HG03521 (cell line): ENCODE data around the gene PFKFB4.

ENCODE experiments used
- ATAC-seq: cut with Tn5 transposase; IDR thresholded peaks from one replicate; pipeline ENCODE4 v1.9.1; 2021; ENCODE audit warnings: mild to moderate bottlenecking, moderate library complexity; ENCODE audit not compliant: unreplicated experiment

Gene PFKFB4

DNA sequence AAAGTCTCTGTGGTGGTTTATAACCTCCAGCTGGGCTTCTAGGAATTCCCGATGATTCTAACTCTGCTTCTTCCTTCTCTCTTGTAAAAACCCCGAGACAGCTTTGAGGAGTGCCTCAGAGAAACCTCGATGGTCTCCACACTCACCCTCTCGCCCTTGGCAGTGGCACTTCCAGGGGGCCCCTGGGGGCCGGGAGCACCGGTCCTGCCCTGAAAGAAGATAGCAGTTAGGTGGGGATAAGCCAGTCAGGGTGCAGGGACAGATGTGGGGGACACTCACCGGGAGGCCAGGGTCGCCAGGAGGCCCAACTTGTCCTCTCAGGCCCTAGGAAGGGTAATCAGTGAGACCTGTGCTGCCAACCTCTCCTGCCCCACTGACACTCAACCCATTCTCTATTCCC is 28.8 kb upstream of the PFKFB4 start:
- ATAC-seq = no peak

DNA sequence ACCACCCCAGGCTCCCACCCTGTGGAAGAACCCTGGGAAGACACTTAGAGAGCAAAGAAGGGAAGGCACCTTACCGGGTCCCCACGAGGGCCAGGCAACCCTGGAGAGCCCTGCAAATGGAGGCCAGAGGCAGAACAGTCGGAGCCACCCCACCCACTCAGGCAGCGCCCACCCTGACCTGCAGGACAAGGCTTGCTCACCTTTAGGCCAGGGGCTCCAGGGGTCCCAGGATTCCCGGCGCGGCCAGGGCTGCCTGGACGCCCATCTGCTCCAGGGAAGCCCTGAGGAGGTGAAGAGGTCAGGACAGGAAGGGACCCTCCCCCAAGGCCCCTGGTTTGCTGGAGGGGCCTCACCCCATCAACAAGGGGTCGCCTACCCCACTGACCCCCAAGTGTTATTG is 28.2 kb upstream of the PFKFB4 start:
- ATAC-seq = no peak

DNA sequence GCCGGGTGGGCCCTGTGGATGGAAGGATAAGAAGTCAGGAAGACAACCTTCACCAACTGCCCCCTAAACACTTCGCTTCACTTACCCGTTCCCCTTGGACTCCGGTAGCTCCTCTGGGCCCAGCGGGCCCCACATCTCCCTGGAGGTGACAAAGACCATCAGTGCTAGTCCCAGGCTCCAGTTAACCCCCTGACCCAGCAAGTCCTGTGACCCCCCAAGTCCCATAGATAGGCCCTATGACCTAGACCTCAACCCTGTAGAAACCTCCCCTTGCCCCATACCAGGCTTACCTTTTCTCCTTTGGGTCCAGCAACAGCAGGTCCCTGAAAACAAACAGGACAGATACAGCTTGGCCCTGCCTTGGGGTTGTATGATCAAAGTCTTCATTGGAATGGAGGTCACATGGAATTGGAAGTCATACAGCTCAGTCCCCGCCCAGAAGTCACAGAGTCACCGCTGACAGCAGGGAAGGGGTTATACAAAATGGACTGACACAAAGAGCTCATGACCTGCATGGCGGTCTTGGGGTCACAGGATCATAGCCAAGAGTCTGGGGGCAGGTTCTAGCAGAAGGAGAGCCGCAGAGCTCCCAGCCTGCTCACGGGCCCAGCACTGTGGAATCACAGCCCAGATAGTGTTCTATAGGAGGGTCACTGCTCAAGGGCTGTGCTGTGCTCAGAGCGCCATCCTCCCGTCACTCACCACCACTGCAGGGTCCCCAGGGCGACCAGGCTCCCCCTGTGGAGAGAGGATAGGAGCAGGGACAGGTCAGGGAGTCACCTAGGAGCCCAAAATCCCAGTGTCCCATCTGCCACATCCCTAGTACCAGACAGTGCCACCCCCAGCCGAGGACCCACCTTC is 25.2 kb upstream of the PFKFB4 start:
- ATAC-seq = no peak

DNA sequence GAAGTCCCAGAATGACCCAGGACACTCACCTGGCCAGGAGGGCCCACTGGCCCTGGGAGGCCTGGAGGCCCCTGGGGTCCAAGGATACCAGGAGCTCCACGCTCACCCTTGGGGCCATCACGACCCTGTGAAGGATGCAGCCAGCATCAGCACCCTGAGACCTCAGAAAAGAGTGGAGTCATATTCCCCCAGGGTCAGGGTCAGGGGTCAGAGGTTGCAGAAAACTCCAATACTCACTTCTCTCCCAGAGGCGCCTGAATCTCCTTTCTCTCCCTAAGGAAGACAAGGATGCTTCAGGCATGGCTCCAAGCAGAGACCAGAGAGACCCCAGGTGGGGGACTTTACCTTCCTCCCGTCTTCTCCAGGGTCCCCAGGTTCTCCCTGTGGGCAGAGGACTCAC is 20.0 kb upstream of the PFKFB4 start:
- ATAC-seq = no peak

DNA sequence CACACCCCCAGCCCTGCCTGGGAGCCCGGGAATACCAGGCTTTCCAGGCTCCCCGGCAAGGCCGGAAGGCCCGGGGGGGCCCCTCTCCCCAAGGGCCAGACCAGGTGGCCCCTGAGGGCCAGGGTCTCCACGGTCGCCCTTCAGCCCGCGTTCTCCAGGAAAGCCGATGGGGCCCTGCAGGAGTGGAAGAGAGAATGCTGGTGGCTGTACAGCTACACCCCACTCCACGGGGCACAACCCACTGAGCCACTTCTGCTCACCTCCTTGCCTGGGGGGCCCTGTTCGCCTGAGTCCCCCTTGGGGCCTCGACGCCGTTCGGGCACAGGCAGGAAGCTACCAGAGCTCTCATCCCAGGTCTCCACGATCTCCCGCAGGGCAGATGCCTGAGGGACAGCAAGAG is 18.8 kb upstream of the PFKFB4 start:
- ATAC-seq = no peak

DNA sequence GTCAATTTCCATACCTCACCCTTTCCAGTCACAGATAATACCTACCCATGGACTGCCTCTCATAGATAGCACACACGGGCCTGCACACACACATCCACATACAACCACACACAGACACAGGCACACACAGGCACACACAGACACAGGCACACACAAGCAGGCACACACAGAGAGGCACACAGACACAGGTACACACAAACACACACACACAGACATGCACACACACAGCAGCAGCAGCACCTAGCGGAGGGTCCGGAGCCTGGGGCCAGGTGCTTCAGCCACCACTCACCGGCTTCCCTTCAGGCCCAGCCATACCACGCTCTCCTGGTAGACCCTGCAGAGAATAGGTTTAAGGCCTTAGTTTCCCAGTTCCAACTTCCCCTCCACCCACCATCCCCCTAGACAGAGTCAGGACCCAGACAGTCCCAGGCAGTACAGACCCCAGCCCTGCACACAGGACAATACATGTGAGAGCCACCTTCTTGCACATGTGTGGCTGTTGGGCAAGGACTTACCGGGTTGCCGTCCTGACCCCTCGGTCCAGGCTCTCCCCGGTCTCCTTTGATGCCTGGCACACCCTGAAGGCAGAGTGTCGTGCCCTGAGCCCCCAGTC is 17.5 kb upstream of the PFKFB4 start:
- ATAC-seq = no peak

DNA sequence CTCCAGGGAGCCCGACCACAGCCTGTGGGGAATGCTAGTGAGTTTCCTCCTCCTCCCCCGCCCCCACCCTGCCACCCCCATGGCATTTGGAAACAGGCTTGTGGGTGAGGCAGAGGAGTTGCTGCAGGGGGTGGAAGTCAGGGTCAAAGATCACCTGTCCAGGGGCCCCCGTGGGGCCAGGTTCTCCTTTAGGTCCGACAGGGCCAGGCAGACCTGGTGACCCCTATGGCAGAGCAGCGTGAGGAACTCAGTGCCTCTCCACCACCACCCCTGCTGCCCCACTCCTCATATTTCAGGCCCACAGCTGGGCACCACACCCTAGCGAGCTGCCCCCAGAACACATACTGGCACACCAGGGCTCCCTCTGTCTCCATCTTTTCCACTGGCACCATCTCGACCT is 15.9 kb upstream of the PFKFB4 start:
- no peak for ATAC-seq

DNA sequence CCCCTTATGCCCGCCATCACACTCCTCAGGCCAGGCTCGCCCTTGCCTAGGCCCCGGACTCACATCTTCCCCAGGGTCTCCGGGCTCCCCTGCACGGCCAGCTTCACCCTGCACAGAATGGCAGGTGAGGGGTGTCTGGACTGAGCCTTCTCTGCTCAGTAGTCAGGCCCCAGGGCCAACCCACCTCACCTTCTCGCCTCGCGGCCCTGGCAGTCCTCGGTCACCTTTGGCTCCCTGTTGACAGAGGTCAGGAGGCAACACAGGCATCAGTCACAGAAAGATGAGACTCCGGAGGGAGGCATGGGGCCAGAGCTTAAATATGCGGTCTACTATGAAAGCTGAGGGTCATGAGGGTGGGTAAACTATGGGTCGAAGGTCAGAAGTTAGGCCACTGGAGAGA is 15.3 kb upstream of the PFKFB4 start:
- no peak for ATAC-seq

DNA sequence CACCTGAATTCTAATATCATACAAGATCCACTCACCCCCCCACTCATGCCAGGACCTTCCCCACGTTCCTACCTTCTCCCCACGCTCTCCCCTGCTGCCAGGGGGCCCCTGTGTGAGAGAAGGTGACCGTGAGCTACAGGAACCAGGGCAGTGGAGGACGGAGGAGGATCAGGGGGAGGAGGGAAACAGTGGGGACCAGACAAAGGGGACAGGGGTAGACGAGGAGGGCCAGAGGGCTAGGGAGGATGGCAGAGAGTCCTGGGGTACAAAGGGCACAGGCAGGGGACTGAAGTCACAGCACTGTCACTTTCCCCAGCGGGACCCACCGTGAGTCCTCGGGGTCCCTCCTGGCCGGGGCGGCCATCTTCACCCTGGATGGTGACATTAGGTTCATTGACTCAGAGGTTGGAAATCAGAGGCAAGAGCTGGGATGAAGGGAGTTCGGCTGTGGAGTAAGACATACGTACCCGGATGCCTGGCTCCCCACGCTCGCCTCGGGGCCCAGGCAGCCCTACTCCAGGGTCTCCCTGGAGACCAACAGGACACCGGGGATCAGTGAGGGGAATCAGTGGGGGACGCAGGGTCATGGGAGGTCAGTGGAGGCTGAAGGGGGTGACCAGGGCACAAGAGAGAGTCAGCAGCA is 13.3 kb upstream of the PFKFB4 start:
- ATAC-seq = no peak

DNA sequence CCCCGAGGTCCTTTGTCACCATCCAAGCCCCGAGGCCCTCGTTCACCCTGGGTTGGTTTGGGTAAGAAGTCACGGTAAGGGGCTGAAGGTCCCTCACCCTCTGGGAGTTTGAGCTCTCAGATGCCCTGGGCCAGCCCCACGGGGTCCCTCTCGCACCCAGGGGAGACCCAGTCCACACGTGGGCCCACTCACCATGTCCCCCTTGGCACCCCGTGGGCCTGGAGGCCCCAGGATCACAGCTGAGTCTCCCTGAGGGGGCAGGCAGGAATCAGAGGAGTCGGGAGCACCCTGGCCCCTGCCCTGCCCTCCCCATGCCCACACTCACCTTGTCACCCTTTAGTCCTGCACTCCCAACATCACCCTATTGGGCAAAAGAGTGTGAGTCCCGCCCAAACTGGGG is 12.8 kb upstream of the PFKFB4 start:
- no peak for ATAC-seq

DNA sequence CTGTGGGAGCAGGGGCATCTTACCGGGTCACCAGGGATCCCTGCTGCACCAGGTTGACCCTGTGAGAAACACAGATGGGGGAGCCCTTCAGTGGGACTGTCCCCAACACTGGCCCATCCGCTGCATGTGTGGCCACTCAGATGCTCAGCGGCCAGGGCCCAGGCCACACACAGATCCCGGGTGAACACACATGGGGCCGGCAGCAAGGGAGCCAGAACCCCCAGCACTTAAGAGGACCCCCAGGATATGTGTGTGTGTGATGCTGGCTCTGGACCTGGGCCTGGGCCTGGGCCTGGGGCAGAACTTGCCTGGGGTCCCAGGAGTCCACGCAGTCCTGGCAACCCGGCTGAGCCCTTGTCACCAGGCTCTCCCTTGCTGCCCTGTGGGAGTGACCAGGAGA is 11.9 kb upstream of the PFKFB4 start:
- no peak for ATAC-seq

DNA sequence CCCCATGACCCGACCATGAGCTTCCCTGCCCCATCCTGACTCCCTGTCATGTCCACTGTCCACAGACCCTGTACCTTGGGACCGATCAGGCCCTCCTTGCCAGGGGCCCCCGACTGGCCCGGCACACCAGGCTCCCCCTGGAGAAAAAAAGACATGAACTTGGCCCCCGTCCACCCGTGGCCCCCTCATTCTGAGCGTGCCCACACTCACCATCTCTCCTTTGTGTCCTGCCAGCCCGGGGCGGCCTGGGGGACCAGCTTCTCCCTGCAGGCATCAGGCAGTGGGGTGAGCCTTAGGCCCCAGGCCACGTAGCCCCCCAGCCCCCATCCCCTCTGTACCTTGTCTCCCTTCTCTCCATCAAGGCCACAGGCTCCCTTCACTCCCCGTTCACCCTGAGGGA is 10.9 kb upstream of the PFKFB4 start:
- no peak for ATAC-seq

DNA sequence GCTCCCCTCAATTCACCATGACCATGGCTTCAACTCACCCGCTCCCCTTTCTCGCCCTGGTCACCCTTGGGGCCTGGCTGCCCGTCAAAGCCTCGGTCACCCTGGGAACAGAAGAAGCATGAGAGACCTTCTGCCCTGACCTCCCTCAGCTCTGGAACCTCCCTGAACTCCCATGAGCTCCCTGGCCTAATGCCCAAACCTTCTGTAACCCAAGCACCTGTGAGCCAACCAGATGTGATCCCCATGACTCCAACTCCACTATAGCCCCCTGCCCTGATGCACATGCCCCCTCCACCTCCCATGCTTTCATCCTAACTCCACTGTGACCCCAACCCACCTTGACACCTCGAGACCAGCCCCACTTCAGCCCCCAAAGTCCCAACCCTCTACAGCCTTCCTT is 10.5 kb upstream of the PFKFB4 start:
- no peak for ATAC-seq

DNA sequence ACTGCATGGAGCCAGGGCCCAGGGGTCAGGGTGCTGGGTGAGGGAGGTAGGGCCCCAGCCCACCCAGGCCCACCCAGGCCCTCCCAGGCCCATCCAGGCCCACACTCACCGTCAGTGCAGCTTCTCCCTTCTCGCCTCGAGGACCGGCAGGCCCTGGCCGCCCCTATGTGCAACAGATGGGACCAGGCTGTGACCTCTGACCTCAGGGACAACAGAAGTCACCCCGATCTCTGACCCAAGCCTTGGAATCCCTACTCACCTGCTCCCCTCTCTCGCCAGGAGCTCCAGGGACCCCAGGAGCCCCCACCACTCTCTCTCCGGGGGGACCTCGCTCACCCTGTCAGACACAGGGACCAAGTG is 9.8 kb upstream of the PFKFB4 start:
- ATAC-seq = no peak

DNA sequence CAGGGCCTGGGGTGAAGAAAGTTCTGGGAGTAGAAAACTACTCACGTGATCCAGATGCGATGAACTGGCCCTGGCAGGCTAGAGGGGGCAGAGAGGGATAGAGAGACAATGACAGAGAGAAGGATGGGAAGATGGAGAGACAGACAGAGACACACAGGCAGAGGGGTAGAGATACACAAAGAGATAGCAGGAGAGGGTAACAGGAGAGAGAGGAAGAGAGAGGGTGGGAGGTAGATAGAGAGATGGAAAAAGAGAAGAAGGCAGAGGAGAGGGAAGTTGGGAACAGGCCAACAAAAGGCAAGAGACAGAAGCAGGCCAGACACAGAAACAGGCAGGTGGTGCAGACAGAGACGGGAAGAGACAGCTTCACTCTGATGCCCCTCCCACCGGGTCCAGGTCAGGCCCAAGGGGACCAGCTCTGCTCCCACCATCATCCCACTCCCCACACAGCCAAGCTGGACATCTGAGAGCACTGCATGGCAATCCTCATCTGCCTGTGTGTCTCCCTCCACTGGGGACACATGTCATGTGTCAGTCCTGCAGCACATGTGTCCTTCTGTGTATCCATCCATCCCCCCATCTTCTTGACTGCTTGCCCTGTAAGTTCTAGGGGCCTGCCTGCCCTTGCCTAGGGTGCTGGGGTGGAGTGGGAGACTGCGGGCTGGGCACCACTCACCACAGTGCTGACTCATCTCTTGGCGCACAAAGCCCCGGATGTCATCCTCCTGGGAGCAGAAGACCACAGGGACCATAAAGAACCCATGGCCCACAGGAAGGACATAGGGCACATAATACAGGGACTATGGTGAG is 9.2 kb upstream of the PFKFB4 start:
- ATAC-seq = no peak

DNA sequence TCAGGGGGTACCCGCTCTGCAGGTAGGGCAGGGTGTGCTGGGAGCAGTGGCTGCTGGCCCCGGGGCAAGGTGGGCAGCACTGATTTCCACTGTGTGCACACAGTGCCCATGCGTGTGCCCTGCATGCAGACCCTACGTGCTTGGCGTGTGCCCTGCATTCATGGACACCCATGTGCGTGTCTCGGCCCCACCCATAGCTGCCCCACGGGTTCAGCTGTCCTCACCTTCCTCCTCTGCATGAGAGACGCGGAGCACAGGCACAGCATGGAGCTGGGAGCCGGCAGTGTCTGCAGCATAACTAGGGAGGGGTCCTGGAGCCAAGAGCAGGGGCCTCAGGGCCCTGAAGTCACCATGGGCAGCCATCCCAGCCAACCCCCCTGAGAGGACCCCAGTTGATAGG is 8.6 kb upstream of the PFKFB4 start:
- ATAC-seq = no peak

DNA sequence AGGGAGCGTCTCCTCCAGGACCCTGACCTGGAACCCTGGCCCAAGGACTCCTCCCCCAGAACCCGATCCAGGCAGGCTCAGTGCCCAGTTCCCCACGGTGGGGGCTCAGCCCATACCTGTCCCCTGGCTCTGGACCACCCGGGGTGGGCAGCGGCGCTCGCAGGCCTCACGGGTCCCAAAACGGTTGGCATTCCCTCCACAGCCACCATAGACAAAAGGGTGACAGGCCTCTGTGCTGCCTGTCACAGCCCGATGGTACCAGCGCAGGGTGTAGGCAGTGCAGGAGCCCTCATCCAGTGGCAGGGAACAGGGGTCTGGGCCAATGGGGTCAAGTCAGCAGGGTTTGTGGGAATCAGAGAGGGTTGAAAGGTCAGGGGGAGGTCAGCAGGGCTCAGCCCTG is 8.1 kb upstream of the PFKFB4 start:
- no peak for ATAC-seq

DNA sequence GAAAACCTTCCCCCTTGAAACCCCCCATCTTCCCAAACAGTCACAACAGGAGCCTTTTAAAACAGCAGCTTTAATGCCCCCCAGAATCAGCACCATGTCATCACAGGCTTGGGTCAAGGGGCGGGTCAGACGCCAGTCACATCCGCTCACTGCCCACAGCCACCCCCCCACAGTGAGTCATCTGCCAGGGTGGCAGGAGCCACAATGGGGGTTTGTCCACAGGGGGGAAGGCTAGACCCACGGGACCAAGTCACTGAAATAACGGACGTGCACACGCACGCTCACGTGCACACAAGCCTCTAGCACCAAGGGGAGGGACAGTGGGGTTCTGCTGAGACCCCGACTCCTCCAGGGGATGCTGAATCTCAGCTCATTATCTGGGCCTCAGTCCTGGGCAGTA is 7.4 kb upstream of the PFKFB4 start:
- ATAC-seq = no peak

DNA sequence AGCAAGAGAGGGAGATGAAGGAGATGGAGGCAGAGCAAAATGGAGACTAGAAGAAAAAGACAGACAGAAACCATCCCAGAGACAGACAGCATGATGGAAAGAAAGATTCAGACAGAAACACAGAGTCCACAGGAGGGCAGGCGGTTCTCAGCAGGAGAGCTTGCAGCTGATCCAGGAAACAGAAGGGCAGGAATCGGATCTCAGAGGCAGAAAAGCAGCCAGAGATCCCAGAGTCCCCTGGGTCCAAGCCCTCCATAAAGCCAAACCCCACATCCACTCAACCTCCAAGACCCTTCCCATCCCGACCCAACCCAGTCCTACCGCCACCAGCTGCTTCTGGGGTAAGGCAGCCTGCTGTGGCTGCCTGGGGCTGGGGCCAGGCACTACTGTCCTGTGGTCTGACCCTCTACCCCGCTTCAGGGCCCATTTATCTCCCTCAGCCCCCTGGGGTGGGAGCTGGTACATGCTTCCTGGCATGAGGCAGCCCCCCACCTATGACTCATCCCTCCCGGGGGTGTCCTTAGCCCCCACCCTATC is 6.8 kb upstream of the PFKFB4 start, which contains the start of gene UCN2:
Gene UCN2 (minus strand): TSS at position 400 of the 537 bp plus-strand sequence. CDS start 657 bp downstream, outside the sequence.
- no peak for ATAC-seq

DNA sequence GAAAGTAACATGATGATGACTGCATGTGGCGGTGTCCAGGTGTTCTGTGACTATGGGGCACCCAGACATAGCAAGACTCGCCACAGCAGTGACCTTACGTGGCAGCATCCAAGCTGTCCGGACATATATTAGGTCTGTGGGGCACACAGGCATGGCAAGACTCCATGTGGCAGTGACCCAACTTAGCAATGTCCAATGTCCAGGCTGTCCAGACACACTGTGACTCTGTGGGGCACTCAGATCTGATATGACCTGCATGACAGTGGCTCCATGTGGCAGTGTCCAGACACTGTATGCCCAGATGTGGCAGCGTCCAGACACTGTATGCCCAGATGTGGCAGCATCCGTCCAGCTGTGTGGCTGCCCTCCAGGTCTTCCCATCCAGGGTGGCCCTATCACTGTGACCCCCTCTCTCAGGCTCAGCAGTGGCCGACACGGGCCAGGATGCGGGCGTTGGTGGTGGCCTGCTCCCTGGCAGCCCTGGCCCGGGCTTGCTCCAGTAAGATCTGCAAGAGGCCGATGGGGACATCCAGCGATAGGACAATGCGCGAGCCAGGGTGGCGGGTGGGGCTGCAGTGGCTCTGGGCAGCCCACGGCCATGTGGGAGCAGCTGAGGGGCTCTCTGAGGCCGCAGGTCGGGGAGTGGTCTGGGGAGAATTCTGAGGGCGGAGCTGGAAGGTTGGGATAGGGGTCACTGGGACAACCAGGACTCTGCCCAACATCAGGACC is 5.9 kb upstream of the PFKFB4 start:
- ATAC-seq = no peak
